Naive thymus-derived CD8-positive, alpha-beta T cell (primary cell): ENCODE measurements around the gene TRIP13. TPM values are rescaled to one million over a fixed set of nuclear protein-coding genes. Genes with fewer than 3 reads are reported as not detected.
"Not testable (repeated sequence)": the region's sequence is repeated elsewhere in the genome, so short reads cannot be mapped to it uniquely, and the experiment has no call there.

ENCODE experiments used
- ATAC-seq, 2 donors: fragments of 150-1000 bp; cut with Tn5 transposase in 1 of 2; sonication (Bioruptor Pico), chemical (Tn5 transposase) in 1 of 2; 1 replicate in 1 of 2; 2 replicates in 1 of 2; pipeline ENCODE4 v1.10.0; 2021; ENCODE audit warnings: mild to moderate bottlenecking in 2 of 2, moderate library complexity in 2 of 2
- POLR2A ChIA-PET: fragments of 350-600 bp; sonication (Branson Sonifier 250); formaldehyde crosslinking; loops from one replicate; lab custom pipeline; 2021; ENCODE audit warnings: antibody characterized with exemption; lab: Charles Lee
- DNase-seq, 10 donors: peaks; one replicate each; pipeline versions ENCODE4 v3.0.0 to v3.0.0-alpha.2; 2020 to 2022
- H3K27ac Mint-ChIP-seq, 10 donors: one replicate each; pipeline ENCODE4 v1.8.0; 2020 to 2022; ENCODE audit warnings: mild to moderate bottlenecking in 10 of 10, mixed read lengths in 10 of 10, moderate library complexity in 4 of 10, inconsistent platforms in 1 of 10
- H3K27me3 Mint-ChIP-seq, 5 donors: one replicate each; pipeline ENCODE4 v1.8.0; 2021 to 2022; ENCODE audit warnings: mixed read lengths in 5 of 5
- H3K36me3 Mint-ChIP-seq, 3 donors: one replicate each; pipeline ENCODE4 v1.8.0; 2020 to 2022; ENCODE audit warnings: mixed read lengths in 3 of 3, mild to moderate bottlenecking in 2 of 3, inconsistent platforms in 1 of 3
- H3K4me1 Mint-ChIP-seq, 4 donors: one replicate each; pipeline ENCODE4 v1.8.0; 2021 to 2022; ENCODE audit warnings: mixed read lengths in 4 of 4
- H3K4me3 Mint-ChIP-seq, 10 donors: one replicate each; pipeline ENCODE4 v1.8.0; 2020 to 2022; ENCODE audit warnings: mild to moderate bottlenecking in 10 of 10, mixed read lengths in 10 of 10, moderate library complexity in 6 of 10, inconsistent platforms in 1 of 10
- H3K9me3 Mint-ChIP-seq, 9 donors: one replicate each; pipeline ENCODE4 v1.8.0; 2020 to 2022; ENCODE audit warnings: mixed read lengths in 9 of 9, mild to moderate bottlenecking in 3 of 9, inconsistent platforms in 1 of 9, moderate library complexity in 1 of 9
- polyA plus RNA-seq, 3 donors: library from polyadenylated mRNA; unstranded; fragments of 300-500 nt; fragmentation: Illumina TruSeq; gene quantifications; one replicate each; pipeline ENCODE4 v1.2.3, GENCODE V29; 2021
- total RNA-seq, 8 experiments: library from RNA in 2 of 8; stranded (reverse) in 2 of 8; gene quantifications; one replicate each; pipeline ENCODE4 v1.2.3 and lab custom pipeline; 2021 to 2026

TRIP13 gene
- total and polyA plus RNA-seq, 5 experiments from 2014 or later = 0.55 to 1.5 (median 0.75) TPM

GRCh38 chr5:921456-922435, 29.1 kb downstream of the TRIP13 start:
- Mint-ChIP-seq H3K36me3 (no peaks in the 10 kb centered on the region), H3K4me1 (peaks cover 4 to 7% (median 4%) of the 10 kb centered on the region in 4 donors), H3K9me3 (no peaks in the 10 kb centered on the region), H3K27ac (no peak overlapping the region), H3K4me3 (no peak overlapping the region), H3K27me3 (peaks cover 12 to 24% (median 23%) of the 10 kb centered on the region in 5 donors)
- no peak for ATAC-seq
- DNase-seq = no peak
- POLR2A ChIA-PET = no interaction called here

DNA sequence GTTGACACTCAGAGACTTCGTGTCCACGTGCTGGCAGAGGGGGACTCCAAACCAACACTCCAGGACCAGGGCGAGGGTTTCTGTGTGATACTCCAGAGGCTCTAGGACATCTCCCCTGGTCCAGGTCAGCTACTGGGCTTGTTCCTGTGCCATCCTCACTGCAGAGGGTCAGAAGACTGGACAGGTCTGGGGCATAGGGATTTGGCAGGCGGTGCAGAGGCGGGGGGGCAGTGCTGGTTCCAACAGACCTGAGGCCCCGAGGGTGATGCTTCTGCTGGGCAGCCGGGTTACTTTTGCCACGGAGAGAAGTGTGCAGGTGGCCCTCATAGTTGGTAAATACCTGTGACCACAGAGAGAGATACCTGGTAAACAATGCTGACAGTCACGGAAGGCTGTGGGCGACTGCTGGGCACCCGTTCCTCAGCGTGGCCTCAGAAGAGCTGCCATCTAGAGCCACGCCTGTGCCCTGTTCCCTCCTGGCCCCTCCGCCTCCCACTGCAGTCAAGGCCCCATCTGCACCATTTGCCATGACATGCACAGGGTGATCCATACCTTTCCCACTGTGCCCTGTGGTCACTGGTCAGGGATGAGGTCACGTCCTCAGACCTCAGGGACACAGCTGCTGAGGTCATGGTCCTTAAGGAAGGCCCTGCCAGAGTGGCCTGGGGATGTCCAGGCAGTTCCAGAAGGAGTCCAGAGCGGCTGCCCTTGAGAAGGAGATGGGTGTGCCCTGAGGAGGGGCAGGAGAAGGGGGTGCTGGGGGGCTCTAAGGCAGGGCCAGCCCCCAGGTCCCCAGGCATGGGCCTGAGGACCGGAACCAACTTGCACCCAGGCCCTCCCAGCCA, 30.0 kb downstream of the TRIP13 start:
- Mint-ChIP-seq H3K4me1 (peaks cover 4 to 10% (median 8%) of the 10 kb centered on the region in 4 donors), H3K27ac (no peak overlapping the region), H3K36me3 (no peaks in the 10 kb centered on the region), H3K4me3 (no peak overlapping the region), H3K27me3 (peaks cover 15 to 31% (median 28%) of the 10 kb centered on the region in 5 donors), H3K9me3 (no peaks in the 10 kb centered on the region)
- ATAC-seq = no peak
- no peak for DNase-seq
- POLR2A ChIA-PET = no interaction called here

GRCh38 chr5:923281-923873, 30.7 kb downstream of the TRIP13 start:
- peak overlapping the region in 1 of 10 donors; percentile 22 for H3K4me3 Mint-ChIP-seq
- no peak overlapping the region for H3K27ac Mint-ChIP-seq
- no peaks in the 10 kb centered on the region for H3K36me3 Mint-ChIP-seq
- POLR2A ChIA-PET = interaction anchor here (1.0 kb wide), 1 partner anchor 31 kb away, joined by 3 read pairs; the partner anchor contains the start of genes BRD9 and TRIP13
- DNase-seq (peak; percentile 53 to 86 (median 71)), ATAC-seq (peak; percentile 80 to 91)
- no peaks in the 10 kb centered on the region for H3K9me3 Mint-ChIP-seq
- H3K27me3 Mint-ChIP-seq = peaks cover 19 to 37% (median 33%) of the 10 kb centered on the region in 5 donors
- peaks cover 4 to 10% (median 8%) of the 10 kb centered on the region in 4 donors for H3K4me1 Mint-ChIP-seq

DNA sequence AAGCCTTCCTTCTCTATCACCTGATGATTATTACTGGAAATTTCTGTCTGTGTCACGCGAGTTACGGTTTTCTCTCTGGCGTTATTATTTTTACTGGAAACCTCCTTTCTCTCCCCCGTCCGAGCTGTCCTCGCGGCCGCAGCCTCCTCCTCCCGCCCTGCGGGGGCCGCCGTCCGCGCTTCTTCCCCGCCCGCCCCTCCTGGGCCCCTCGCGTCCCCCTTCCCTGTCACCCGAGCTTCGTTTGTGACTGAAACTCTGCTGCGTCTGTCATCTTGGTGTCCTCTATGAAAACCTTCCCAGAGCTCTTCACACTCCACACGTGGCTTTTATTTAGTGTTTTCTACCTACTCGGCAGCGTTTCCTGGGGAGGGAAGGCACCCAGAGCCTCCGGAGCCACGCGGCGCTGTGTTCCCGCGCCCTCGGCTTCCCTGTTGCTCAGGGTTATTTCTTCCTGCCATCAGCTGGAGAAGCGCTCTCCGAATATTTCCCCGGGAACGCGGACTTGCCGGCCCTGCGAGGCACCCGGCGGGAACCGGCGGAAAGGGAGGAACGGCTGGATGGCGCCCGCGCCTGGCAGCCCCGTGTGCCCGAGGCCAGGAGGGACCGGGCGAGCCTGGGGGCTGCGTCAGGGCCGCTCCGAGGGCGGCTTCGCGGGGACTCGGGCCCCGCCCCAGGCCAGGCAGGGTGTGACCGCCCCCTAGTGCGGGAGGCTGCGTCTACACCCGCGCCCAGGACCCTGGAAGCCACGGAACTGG, 33.9 kb downstream of the TRIP13 start:
- Mint-ChIP-seq H3K4me3 (peak overlapping the region in 8 of 10 donors; percentile 7 to 63 (median 30)), H3K27ac (no peak overlapping the region)
- POLR2A ChIA-PET = no interaction called here

GRCh38 chr5:927172-928015, 34.7 kb downstream of the TRIP13 start:
- POLR2A ChIA-PET = no interaction called here
- Mint-ChIP-seq H3K27me3 (peaks cover 21 to 47% (median 42%) of the 10 kb centered on the region in 5 donors), H3K36me3 (no peaks in the 10 kb centered on the region), H3K4me1 (peaks cover 4 to 10% (median 8%) of the 10 kb centered on the region in 4 donors), H3K9me3 (no peaks in the 10 kb centered on the region), H3K27ac (peak overlapping the region in 1 of 10 donors; percentile 35), H3K4me3 (peak overlapping the region in 7 of 10 donors; percentile 30 to 71 (median 56))
- no peak for ATAC-seq
- DNase-seq = no peak

More for the DNA sequence above, 33.9 kb downstream of the TRIP13 start:
- Mint-ChIP-seq H3K27me3 (peaks cover 21 to 47% (median 42%) of the 10 kb centered on the region in 5 donors), H3K4me1 (peaks cover 4 to 10% (median 8%) of the 10 kb centered on the region in 4 donors), H3K36me3 (no peaks in the 10 kb centered on the region), H3K9me3 (no peaks in the 10 kb centered on the region)
- ATAC-seq (peak; percentile 81 to 86), DNase-seq (peak in 5 of 10 donors; percentile 15 to 32 (median 25))

DNA sequence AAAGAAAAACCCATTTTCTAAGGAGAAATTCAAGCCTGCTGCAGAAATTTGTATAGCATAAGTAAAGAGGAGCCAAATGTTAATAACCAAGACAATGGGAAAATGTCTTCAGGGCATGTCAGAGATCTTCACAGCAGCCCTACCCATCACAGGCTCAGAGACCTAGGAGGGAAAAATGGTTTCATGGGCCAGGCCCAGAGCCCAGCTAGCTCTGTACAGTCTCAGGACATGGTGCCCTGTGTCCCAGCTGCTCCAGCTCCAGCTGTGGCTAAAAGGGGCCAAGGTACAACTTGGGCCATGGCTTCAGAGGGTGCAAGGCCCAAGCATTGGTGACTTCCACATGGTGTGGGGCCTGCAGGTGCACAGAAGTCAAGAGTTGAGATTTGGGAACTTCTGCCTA, 36.5 kb downstream of the TRIP13 start:
- H3K9me3 Mint-ChIP-seq, DNase-seq, H3K27ac Mint-ChIP-seq, H3K4me3 Mint-ChIP-seq, ATAC-seq, H3K4me1 Mint-ChIP-seq, H3K36me3 Mint-ChIP-seq, POLR2A ChIA-PET: not testable (repeated sequence)
- H3K27me3 Mint-ChIP-seq = peaks cover 21 to 47% (median 39%) of the 10 kb centered on the region in 5 donors

DNA sequence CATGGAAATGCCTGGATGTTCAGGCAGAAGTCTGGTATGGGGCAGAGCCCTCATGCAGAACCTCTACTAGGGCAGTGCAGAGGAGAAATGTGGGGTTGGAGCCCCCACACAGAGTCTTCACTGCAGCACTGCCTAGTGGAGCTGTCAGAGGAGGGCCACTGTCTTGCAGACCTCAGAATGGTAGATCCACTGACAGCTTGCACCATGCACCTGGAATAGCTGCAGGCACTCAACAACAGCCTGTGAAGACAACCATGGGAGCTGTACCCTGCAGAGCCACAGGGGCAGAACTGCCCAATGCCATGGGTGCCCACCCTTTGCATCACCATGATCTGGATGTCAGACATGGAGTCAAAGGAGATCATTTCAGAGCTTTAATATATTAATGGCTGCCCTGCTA, 36.9 kb downstream of the TRIP13 start:
- no peak overlapping the region for H3K4me3 Mint-ChIP-seq
- H3K36me3 Mint-ChIP-seq = no peaks in the 10 kb centered on the region
- POLR2A ChIA-PET = no interaction called here
- H3K27ac Mint-ChIP-seq = no peak overlapping the region
- DNase-seq (no peak), ATAC-seq (no peak)
- peaks cover 21 to 46% (median 36%) of the 10 kb centered on the region in 5 donors for H3K27me3 Mint-ChIP-seq
- H3K9me3 Mint-ChIP-seq = no peaks in the 10 kb centered on the region
- peaks cover 4 to 8% (median 7%) of the 10 kb centered on the region in 4 donors for H3K4me1 Mint-ChIP-seq

- POLR2A ChIA-PET = no interaction called here
- no peak overlapping the region for H3K27ac Mint-ChIP-seq
- H3K27me3 Mint-ChIP-seq = peaks cover 13 to 33% (median 27%) of the 10 kb centered on the region in 5 donors
- H3K36me3 Mint-ChIP-seq = no peaks in the 10 kb centered on the region
- H3K4me3 Mint-ChIP-seq = no peak overlapping the region
- H3K9me3 Mint-ChIP-seq = no peaks in the 10 kb centered on the region
- ATAC-seq = no peak
- H3K4me1 Mint-ChIP-seq = peaks cover 4 to 8% (median 7%) of the 10 kb centered on the region in 4 donors
- DNase-seq = no peak
Observed at GRCh38 chr5:930866-931265, 38.2 kb downstream of the TRIP13 start.

DNA sequence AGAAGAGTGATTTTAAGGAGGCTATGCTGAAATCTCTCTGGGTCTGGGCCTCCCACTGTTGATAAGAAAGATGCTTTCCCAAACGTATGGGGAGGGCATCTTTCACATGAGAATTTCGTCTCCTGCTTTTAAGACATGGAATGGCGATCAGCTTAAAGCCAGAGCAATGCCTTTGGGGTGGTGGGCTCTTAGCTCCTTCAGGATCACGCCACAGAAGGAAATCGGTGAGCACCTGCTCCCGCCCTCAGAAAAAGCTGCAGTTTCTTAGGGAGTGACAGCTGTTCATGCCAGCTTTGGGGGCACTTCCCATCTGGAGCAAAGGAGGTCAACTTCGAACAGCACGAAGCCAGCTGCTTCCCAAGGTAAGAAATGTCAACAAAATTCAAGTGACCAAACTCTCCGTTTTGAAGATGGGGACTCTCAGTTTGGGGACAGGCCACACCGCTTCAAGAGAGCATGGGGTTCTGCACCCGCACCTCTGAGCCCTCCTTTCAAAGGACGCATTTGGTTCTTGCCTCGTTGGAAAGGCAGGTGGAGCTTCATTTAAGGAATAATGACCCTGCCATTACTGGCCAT, 39.0 kb downstream of the TRIP13 start:
- H3K9me3 Mint-ChIP-seq = no peaks in the 10 kb centered on the region
- POLR2A ChIA-PET = no interaction called here
- ATAC-seq (no peak), DNase-seq (no peak)
- no peak overlapping the region for H3K4me3 Mint-ChIP-seq
- peaks cover 1 to 6% (median 3%) of the 10 kb centered on the region in 4 donors for H3K4me1 Mint-ChIP-seq
- H3K36me3 Mint-ChIP-seq = no peaks in the 10 kb centered on the region
- no peak overlapping the region for H3K27ac Mint-ChIP-seq
- peaks cover 9 to 25% (median 19%) of the 10 kb centered on the region in 5 donors for H3K27me3 Mint-ChIP-seq

DNA sequence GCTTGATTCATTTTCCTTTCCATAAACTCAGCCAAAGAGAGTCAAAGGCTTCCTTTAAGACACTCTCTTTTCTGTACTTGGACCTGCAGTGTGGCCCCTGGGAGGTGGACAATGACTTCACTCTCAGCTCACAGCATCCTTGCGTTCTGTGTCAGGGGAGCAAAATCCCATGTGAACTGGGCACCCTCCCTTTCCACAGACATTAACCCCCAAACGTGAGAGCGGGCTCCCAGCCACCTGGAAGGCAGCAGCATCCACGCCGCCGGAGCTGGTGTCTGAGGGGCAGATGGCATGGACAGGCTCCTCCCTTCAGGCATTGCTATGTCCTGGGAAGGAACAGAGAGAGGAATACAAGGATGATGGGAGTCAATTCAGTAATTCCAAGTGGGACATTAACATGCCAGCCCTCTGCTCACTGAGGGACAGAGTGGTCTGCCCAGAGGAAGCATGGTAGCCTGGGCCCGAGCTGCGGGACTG, 39.5 kb downstream of the TRIP13 start:
- Mint-ChIP-seq H3K4me3 (no peak overlapping the region), H3K27me3 (peaks cover 9 to 21% (median 18%) of the 10 kb centered on the region in 5 donors), H3K27ac (no peak overlapping the region), H3K4me1 (peaks cover 1 to 5% (median 3%) of the 10 kb centered on the region in 4 donors), H3K36me3 (no peaks in the 10 kb centered on the region), H3K9me3 (no peaks in the 10 kb centered on the region)
- no peak for ATAC-seq
- POLR2A ChIA-PET = no interaction called here
- DNase-seq = no peak
